Measurements from ENCODE around the gene PPP3CA. TPM values are rescaled to one million over a fixed set of nuclear protein-coding genes. Genes with fewer than 3 reads are reported as not detected.
A peak's percentile ranks its signal among the peaks of the same experiment; 100 is the strongest.

PPP3CA gene
- total and polyA plus RNA-seq, 7 experiments from 2014 or later = 2.9 to 30.9 (median 16.9) TPM

DNA sequence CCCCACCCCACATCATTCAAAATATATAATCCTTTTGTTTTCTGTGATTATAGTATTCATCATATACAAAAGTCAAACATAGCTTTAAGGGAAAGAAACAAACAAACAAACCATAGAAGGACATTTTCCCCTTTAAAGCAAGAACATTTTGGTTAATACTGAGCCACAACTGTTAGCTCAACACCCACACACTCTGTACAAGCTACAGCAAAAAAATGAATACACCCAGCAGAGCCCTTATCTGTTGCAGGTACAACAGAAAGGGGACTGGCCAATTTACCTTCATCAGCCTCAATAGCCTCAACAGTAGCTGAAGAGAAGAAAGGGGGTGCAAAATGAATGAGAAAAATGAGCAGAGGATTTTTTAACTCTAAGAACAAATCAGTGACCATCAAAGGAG, 318.4 kb downstream of the PPP3CA start:
- ATAC-seq = no peak
- no peak for DNase-seq
- Histone ChIP-seq H3K9me3 (ENCODE audit: control insufficient read depth in 2 of 3, low read length in 3 of 3) (no peaks in the 10 kb centered on the region), H3K4me3 (ENCODE audit: low read length) (no peak overlapping the region), H3K27me3 (ENCODE audit: control insufficient read depth in 2 of 2, insufficient read depth in 2 of 2, low read length in 2 of 2) (no peaks in the 10 kb centered on the region), H3K36me3 (ENCODE audit: control insufficient read depth in 2 of 3, insufficient read depth in 3 of 3, low read length in 3 of 3) (no peaks in the 10 kb centered on the region), H3K4me1 (ENCODE audit: control insufficient read depth in 2 of 2, insufficient read depth in 2 of 2, low read length in 2 of 2) (no peaks in the 10 kb centered on the region), H3K27ac (ENCODE audit: low read depth, low read length) (no peak overlapping the region)
- Mint-ChIP-seq H3K4me1 (peaks cover 0 to 15% (median 0%) of the 10 kb centered on the region in 7 donors), H3K9me3 (no peaks in the 10 kb centered on the region), H3K4me3 (no peak overlapping the region), H3K36me3 (peaks cover 0 to 59% (median 25%) of the 10 kb centered on the region in 5 donors), H3K27ac (no peak overlapping the region), H3K27me3 (no peaks in the 10 kb centered on the region)
- POLR2A ChIA-PET = no interaction called here
- CTCF ChIA-PET = no interaction called here
- intact Hi-C loops (cut with micrococcal nuclease) = loop anchor here in 1 of 2 donors (10.0 kb wide), 1 partner anchor 1084 kb away; the partner anchor contains the start of gene DNAJB14

DNA sequence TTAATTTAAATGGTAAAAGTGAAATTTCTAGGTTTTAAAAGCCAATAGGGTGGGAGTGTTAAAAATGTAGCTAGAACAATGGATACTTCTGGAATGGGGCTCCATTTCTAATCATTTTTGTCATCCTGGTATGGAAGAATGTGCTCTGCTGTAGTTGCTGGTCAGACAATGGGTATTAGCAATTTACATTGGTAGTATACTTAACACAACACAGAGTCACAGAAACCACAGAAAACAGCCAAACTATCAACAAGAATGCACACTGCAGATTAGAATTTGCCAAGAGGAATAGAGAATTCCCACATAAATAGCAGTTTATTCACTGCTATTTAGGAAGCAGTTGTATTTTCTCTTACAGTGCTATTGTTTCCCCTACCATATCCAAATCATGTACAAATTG, 319.6 kb downstream of the PPP3CA start:
- Mint-ChIP-seq H3K4me1 (peaks cover 0 to 19% (median 0%) of the 10 kb centered on the region in 7 donors), H3K36me3 (peaks cover 0 to 56% (median 23%) of the 10 kb centered on the region in 5 donors), H3K27me3 (no peaks in the 10 kb centered on the region), H3K9me3 (no peaks in the 10 kb centered on the region), H3K27ac (peak overlapping the region in 1 of 9 donors; percentile 12), H3K4me3 (no peak overlapping the region)
- H3K4me3 ChIP-seq (ENCODE audit: low read length) = no peak overlapping the region
- H3K4me1 ChIP-seq (ENCODE audit: control insufficient read depth in 2 of 2, insufficient read depth in 2 of 2, low read length in 2 of 2) = no peaks in the 10 kb centered on the region
- no peak overlapping the region for H3K27ac ChIP-seq (ENCODE audit: low read depth, low read length)
- no peaks in the 10 kb centered on the region for H3K36me3 ChIP-seq (ENCODE audit: control insufficient read depth in 2 of 3, insufficient read depth in 3 of 3, low read length in 3 of 3)
- no peaks in the 10 kb centered on the region for H3K27me3 ChIP-seq (ENCODE audit: control insufficient read depth in 2 of 2, insufficient read depth in 2 of 2, low read length in 2 of 2)
- DNase-seq (no peak), ATAC-seq (no peak)
- ChIA-PET CTCF (no interaction called here), POLR2A (no interaction called here)
- H3K9me3 ChIP-seq (ENCODE audit: control insufficient read depth in 2 of 3, low read length in 3 of 3) = no peaks in the 10 kb centered on the region
- intact Hi-C loops (cut with micrococcal nuclease) = loop anchor here in 1 of 2 donors (10.0 kb wide), 1 partner anchor 1083 kb away; the partner anchor contains the start of gene DNAJB14

DNA sequence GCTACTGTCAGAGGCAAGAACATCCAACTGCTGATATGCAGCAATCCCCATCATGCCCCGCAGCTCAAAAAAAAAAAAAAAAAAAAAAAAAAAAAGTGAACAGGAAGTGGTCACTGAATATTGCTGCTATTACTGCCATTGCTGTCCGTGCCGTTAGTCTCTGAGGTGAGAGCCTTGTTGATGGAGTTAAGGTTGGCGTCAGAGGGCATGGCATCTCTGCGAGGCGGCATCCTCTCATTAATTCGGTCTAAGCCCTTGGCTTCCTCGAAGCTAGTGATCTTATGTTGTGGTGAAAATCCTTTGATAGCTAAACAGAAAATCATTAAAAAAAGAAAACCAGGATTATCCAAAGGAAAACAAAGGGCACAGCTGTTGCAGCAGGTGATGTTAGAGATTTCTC, 321.6 kb downstream of the PPP3CA start:
- ChIA-PET CTCF (no interaction called here), POLR2A (no interaction called here)
- no peaks in the 10 kb centered on the region for H3K27me3 ChIP-seq (ENCODE audit: control insufficient read depth in 2 of 2, insufficient read depth in 2 of 2, low read length in 2 of 2)
- Mint-ChIP-seq H3K27ac (no peak overlapping the region), H3K9me3 (peaks cover 0 to 2% (median 0%) of the 10 kb centered on the region in 11 donors), H3K36me3 (peaks cover 0 to 49% (median 20%) of the 10 kb centered on the region in 5 donors), H3K27me3 (no peaks in the 10 kb centered on the region), H3K4me3 (no peak overlapping the region), H3K4me1 (peaks cover 5 to 34% (median 15%) of the 10 kb centered on the region in 7 donors)
- H3K9me3 ChIP-seq (ENCODE audit: control insufficient read depth in 2 of 3, low read length in 3 of 3) = no peaks in the 10 kb centered on the region
- ATAC-seq = no peak
- no peak overlapping the region for H3K4me3 ChIP-seq (ENCODE audit: low read length)
- no peaks in the 10 kb centered on the region for H3K36me3 ChIP-seq (ENCODE audit: control insufficient read depth in 2 of 3, insufficient read depth in 3 of 3, low read length in 3 of 3)
- no peak overlapping the region for H3K27ac ChIP-seq (ENCODE audit: low read depth, low read length)
- peaks cover 0 to 16% of the 10 kb centered on the region in 2 donors for H3K4me1 ChIP-seq (ENCODE audit: control insufficient read depth in 2 of 2, insufficient read depth in 2 of 2, low read length in 2 of 2)
- no peak for DNase-seq
- intact Hi-C loops (cut with micrococcal nuclease) = loop anchor here in 1 of 2 donors (10.0 kb wide), 1 partner anchor 1081 kb away; the partner anchor contains the start of gene DNAJB14

DNA sequence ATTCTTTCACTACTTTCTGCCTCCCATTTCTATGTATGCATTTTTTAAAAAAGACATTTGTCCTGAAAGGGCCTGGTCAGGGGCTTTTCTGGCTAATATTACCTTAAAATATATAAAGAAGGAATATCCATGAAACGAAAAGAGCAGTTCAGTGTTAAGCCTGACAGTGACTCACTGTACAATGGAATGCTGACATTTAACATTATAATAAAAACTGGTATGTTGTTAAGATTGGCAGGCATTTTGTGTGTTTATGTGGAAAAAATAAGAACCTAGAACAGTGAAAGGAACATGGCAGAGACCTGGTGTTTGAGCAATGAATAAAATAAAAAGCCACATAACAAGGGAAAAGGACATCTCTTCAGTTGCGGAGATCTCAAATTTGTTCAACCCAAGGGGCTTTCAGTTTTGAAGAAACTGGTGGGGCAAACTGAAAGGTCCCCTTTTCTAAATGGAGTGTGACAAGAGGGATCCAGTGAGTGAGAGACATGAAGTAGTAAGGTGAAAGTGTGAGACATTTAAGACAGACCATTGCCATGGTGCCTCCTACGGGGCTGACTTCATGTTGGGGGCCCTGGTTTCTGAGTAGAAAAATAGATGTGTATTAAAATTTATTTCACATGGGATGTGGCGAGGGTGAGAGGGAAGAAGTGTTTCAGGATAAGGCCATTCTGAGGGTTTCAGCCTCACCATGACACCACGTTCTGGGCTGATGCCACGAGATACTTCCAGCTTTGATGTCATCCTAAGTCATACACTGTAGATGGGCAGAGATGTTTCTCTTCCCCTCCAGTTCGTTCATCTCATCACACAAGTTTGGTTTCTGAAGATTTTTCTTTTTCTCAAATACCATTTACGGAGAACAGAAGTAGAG, 324.9 kb downstream of the PPP3CA start:
- Histone ChIP-seq H3K4me3 (ENCODE audit: low read length) (no peak overlapping the region), H3K27ac (ENCODE audit: low read depth, low read length) (no peak overlapping the region), H3K9me3 (ENCODE audit: control insufficient read depth in 2 of 3, low read length in 3 of 3) (no peaks in the 10 kb centered on the region), H3K4me1 (ENCODE audit: control insufficient read depth in 2 of 2, insufficient read depth in 2 of 2, low read length in 2 of 2) (peaks cover 0 to 43% of the 10 kb centered on the region in 2 donors), H3K36me3 (ENCODE audit: control insufficient read depth in 2 of 3, insufficient read depth in 3 of 3, low read length in 3 of 3) (no peaks in the 10 kb centered on the region), H3K27me3 (ENCODE audit: control insufficient read depth in 2 of 2, insufficient read depth in 2 of 2, low read length in 2 of 2) (no peaks in the 10 kb centered on the region)
- Mint-ChIP-seq H3K4me3 (no peak overlapping the region), H3K36me3 (peaks cover 0 to 37% (median 24%) of the 10 kb centered on the region in 5 donors), H3K9me3 (peaks cover 0 to 2% (median 0%) of the 10 kb centered on the region in 11 donors), H3K4me1 (peaks cover 21 to 53% (median 34%) of the 10 kb centered on the region in 7 donors), H3K27ac (peak overlapping the region in 5 of 9 donors; percentile 17 to 55 (median 52)), H3K27me3 (no peaks in the 10 kb centered on the region)
- ChIA-PET CTCF (no interaction called here), POLR2A (no interaction called here)
- DNase-seq (no peak), ATAC-seq (no peak)
- intact Hi-C loops (cut with micrococcal nuclease) = loop anchor here (5.0 to 10.0 kb wide), 8 partner anchors 35 to 1805 kb away; partner anchors contain the start of genes DNAJB14 (in 2 of the 2), NFKB1 (in 1 of the 2) and UBE2D3 (in 1 of the 2)

DNA sequence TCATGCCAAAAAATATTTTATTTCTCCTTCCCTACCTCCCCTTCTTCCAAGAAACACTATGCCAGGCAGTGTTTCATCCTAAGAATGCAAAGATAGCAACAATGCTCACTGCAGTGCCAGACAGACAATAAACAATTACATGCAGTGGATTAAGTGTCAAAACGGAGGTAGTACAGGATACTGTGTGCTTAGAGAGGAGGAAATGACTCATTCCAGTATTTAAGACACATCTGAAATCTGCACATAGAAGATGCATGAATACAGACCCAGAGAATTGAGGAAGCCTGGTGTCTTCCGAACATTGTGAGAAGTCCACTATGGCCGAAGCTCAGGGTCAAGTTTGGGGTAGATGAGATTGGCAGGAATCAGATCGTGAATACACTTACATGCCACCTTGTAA, 326.4 kb downstream of the PPP3CA start:
- Mint-ChIP-seq H3K4me1 (peaks cover 21 to 55% (median 34%) of the 10 kb centered on the region in 7 donors), H3K27ac (peak overlapping the region; percentile 8 to 90 (median 59)), H3K36me3 (peaks cover 0 to 30% (median 15%) of the 10 kb centered on the region in 5 donors), H3K27me3 (no peaks in the 10 kb centered on the region), H3K9me3 (peaks cover 0 to 2% (median 0%) of the 10 kb centered on the region in 11 donors), H3K4me3 (peak overlapping the region in 4 of 10 donors; percentile 3 to 76 (median 46))
- H3K36me3 ChIP-seq (ENCODE audit: control insufficient read depth in 2 of 3, insufficient read depth in 3 of 3, low read length in 3 of 3) = no peaks in the 10 kb centered on the region
- H3K4me3 ChIP-seq (ENCODE audit: low read length) = peak overlapping the region; percentile 21
- H3K4me1 ChIP-seq (ENCODE audit: control insufficient read depth in 2 of 2, insufficient read depth in 2 of 2, low read length in 2 of 2) = peaks cover 0 to 48% of the 10 kb centered on the region in 2 donors
- no peaks in the 10 kb centered on the region for H3K27me3 ChIP-seq (ENCODE audit: control insufficient read depth in 2 of 2, insufficient read depth in 2 of 2, low read length in 2 of 2)
- peak; percentile 82 for ATAC-seq
- peak in 3 of 9 donors; percentile 3 to 10 (median 10) for DNase-seq
- intact Hi-C loops (cut with micrococcal nuclease) = loop anchor here (1.0 to 10.0 kb wide), 17 partner anchors 16 to 1806 kb away; partner anchors contain the start of genes DNAJB14 (in 2 of the 2), PPP3CA (in 2 of the 2), NFKB1 (in 1 of the 2) and SLC39A8 (in 1 of the 2)
- H3K27ac ChIP-seq (ENCODE audit: low read depth, low read length) = no peak overlapping the region
- ChIA-PET POLR2A (interaction anchor here (0.5 kb wide), 1 partner anchor 185 kb away, joined by 3 read pairs; no protein-coding TSS in a partner anchor), CTCF (interaction anchor here (1.4 kb wide), 1 partner anchor 10 kb away, joined by 5 read pairs; no protein-coding TSS in a partner anchor)
- no peaks in the 10 kb centered on the region for H3K9me3 ChIP-seq (ENCODE audit: control insufficient read depth in 2 of 3, low read length in 3 of 3)

DNA sequence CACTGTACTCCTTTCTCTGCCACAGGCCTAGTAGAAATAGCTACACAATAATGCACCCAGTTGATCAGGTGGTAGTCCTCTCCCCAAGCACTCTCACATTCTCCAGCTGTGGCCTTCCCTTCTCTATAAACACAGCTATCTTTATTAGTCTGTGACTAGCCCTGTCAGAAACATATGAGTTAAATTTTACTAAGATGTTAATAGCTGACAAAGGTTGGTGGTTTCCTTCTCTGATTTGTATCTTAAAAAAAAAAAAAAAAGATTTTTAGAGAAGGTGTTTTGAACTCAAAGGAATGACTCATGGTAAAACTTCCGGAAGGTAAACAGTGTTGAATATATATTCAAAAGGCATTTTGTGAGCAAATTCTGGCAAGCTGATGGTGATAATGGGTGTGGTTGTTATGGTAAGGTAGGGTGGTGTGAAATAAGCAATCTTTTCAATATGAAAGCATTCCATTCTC, 327.4 kb downstream of the PPP3CA start:
- peaks cover 0 to 27% (median 9%) of the 10 kb centered on the region in 5 donors for H3K36me3 Mint-ChIP-seq
- H3K27ac ChIP-seq (ENCODE audit: low read depth, low read length) = no peak overlapping the region
- H3K9me3 Mint-ChIP-seq = peaks cover 0 to 2% (median 0%) of the 10 kb centered on the region in 11 donors
- peaks cover 0 to under 1% (median 0%) of the 10 kb centered on the region in 5 donors for H3K27me3 Mint-ChIP-seq
- H3K9me3 ChIP-seq (ENCODE audit: control insufficient read depth in 2 of 3, low read length in 3 of 3) = no peaks in the 10 kb centered on the region
- peak overlapping the region in 7 of 9 donors; percentile 23 to 90 (median 72) for H3K27ac Mint-ChIP-seq
- H3K4me1 ChIP-seq (ENCODE audit: control insufficient read depth in 2 of 2, insufficient read depth in 2 of 2, low read length in 2 of 2) = peaks cover 0 to 51% of the 10 kb centered on the region in 2 donors
- H3K36me3 ChIP-seq (ENCODE audit: control insufficient read depth in 2 of 3, insufficient read depth in 3 of 3, low read length in 3 of 3) = no peaks in the 10 kb centered on the region
- no peaks in the 10 kb centered on the region for H3K27me3 ChIP-seq (ENCODE audit: control insufficient read depth in 2 of 2, insufficient read depth in 2 of 2, low read length in 2 of 2)
- DNase-seq = peak in 6 of 9 donors; percentile 16 to 39 (median 28)
- H3K4me1 Mint-ChIP-seq = peaks cover 21 to 52% (median 34%) of the 10 kb centered on the region in 7 donors
- intact Hi-C loops (cut with micrococcal nuclease) = loop anchor here (2.0 to 10.0 kb wide), 16 partner anchors 17 to 1807 kb away; partner anchors contain the start of genes DNAJB14 (in 2 of the 2), NFKB1 (in 1 of the 2), SLC39A8 (in 1 of the 2) and TRMT10A (in 1 of the 2)
- peak overlapping the region in 7 of 10 donors; percentile 12 to 73 (median 25) for H3K4me3 Mint-ChIP-seq
- ATAC-seq = peak; percentile 77
- ChIA-PET CTCF (interaction anchor here (0.6 to 1.4 kb wide), 3 partner anchors 9 to 928 kb away, joined by 3 to 5 read pairs (median 3); no protein-coding TSS in a partner anchor), POLR2A (interaction anchor here (0.9 to 1.2 kb wide), 2 partner anchors 328 to 1457 kb away, joined by 3 to 9 read pairs; partner anchors contain the start of gene PPP3CA)
- no peak overlapping the region for H3K4me3 ChIP-seq (ENCODE audit: low read length)

All from naive thymus-derived CD4-positive, alpha-beta T cell (primary cell).